Natural killer cell treated with Interleukin-12 subunit alpha and Interleukin-12 subunit beta and Interleukin-15 and Interleukin-18, amount 100 ng/mL, for 72 hours (primary cell): ENCODE results near the gene F12. TPM values are rescaled to one million over a fixed set of nuclear protein-coding genes. Genes with fewer than 3 reads are reported as not detected.
A peak's percentile ranks its signal among the peaks of the same experiment; 100 is the strongest.

Experiments used
- ATAC-seq, 2 donors: fragments of 150-1000 bp; cut with Tn5 transposase in 1 of 2; sonication (Bioruptor Pico), chemical (Tn5 transposase) in 1 of 2; 2 replicates each; pipeline ENCODE4 v1.10.0; 2021
- DNase-seq: peaks from one replicate; pipeline ENCODE4 v3.0.0; 2022; ENCODE audit warnings: low spot score
- H3K27ac Mint-ChIP-seq, 2 donors: 1 replicate in 1 of 2; 2 replicates in 1 of 2; pipeline ENCODE4 v1.8.0; 2022; ENCODE audit warnings: mixed read lengths in 2 of 2, mild to moderate bottlenecking in 1 of 2, moderate library complexity in 1 of 2
- H3K27me3 Mint-ChIP-seq, 2 donors: 1 replicate in 1 of 2; 2 replicates in 1 of 2; pipeline ENCODE4 v1.8.0; 2022; ENCODE audit warnings: mixed read lengths in 2 of 2
- H3K36me3 Mint-ChIP-seq: one replicate; pipeline ENCODE4 v1.8.0; 2022; ENCODE audit warnings: mixed read lengths
- H3K4me1 Mint-ChIP-seq, 2 donors: 1 replicate in 1 of 2; 2 replicates in 1 of 2; pipeline ENCODE4 v1.8.0; 2022; ENCODE audit warnings: low read depth in 2 of 2, mixed read lengths in 2 of 2, mild to moderate bottlenecking in 1 of 2
- H3K4me3 Mint-ChIP-seq: one replicate; pipeline ENCODE4 v1.8.0; 2022; ENCODE audit warnings: mixed read lengths
- H3K9me3 Mint-ChIP-seq: 2 replicates; pipeline ENCODE4 v1.8.0; 2022; ENCODE audit warnings: mixed read lengths
- total RNA-seq, 2 donors: library from RNA; stranded (reverse); gene quantifications; one replicate each; pipeline ENCODE4 v1.2.3, GENCODE V29; 2022

The F12 gene
- total RNA-seq, 2 donors from 2014 or later, result 0.45 TPM; not detected in 1

DNA sequence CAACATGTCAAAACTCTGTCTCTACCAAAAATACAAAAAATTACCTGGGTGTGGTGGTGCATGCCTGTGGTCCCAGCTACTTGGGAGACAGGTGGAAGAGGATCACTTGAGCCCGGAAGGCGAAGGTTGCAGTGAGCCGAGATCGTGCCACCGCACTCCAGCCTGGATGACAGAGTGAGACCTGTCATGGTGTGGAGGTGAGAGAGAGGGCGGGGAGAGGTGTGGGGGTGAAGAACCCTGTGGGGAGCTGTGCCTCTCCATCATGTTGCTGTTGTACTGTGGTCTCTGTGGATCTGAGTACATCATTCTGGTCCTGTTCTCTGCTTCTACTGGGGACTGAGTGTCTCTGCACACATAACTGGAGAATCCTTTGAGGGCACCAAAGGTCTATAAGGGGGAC is 36.5 kb downstream of the F12 start:
- no peak overlapping the region for H3K4me3 Mint-ChIP-seq
- peaks cover 6% of the 10 kb centered on the region for H3K36me3 Mint-ChIP-seq
- H3K9me3 Mint-ChIP-seq, result no peaks in the 10 kb centered on the region
- ATAC-seq, result peak in 1 of 2 donors; percentile 35
- no peak for DNase-seq
- no peaks in the 10 kb centered on the region for H3K27me3 Mint-ChIP-seq
- H3K4me1 Mint-ChIP-seq, result peaks cover 18 to 25% of the 10 kb centered on the region in 2 donors
- peak overlapping the region; percentile 53 to 78 for H3K27ac Mint-ChIP-seq

DNA sequence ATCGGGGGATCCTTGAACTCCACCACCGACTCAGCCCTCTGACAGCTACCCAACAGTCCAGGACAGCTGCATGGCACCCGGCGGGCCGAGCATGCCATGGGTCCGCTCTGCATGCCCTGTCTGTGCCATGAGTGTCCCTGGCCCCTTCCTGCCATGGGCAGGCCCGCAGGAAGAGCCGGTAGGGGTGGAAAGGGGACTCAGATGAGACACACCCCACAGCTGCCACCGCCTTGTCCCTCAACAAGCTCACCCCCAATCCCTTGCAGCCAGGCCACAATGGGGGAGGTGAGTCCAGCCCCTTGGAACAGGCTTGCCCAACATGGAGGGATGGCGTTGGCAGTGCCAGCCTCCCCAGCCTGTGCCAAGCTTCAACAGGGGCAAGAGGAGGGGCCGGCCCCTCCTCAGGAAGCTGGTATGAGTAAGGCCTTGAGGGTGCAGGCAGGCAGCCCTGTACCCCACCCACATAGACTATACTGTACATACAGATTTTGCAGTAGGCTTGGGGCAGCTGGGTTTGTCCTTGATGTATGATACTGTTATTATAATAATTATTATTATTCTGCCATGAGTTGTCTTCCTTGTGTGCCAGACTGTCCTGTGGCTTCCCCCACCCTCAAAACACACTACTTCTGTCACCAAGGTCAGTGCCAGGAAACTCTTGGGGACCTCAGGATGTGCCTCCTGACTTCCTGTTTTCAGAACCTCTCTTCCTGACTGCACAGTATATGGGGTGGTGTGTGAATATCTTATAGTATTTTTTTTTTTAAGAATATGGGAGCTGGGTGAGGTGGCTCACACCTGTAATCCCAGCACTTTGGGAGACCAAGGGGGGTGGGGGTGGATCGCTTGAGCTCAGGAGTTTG is 37.1 kb downstream of the F12 start:
- H3K27me3 Mint-ChIP-seq, result no peaks in the 10 kb centered on the region
- DNase-seq (no peak), ATAC-seq (peak in 1 of 2 donors; percentile 71)
- peak overlapping the region; percentile 24 for H3K4me3 Mint-ChIP-seq
- H3K36me3 Mint-ChIP-seq, result peaks cover 6% of the 10 kb centered on the region
- H3K27ac Mint-ChIP-seq, result peak overlapping the region; percentile 53 to 78
- no peaks in the 10 kb centered on the region for H3K9me3 Mint-ChIP-seq
- peaks cover 18 to 25% of the 10 kb centered on the region in 2 donors for H3K4me1 Mint-ChIP-seq

- peak overlapping the region in 1 of 2 donors; percentile 53 for H3K27ac Mint-ChIP-seq
- peaks cover 18 to 25% of the 10 kb centered on the region in 2 donors for H3K4me1 Mint-ChIP-seq
- H3K9me3 Mint-ChIP-seq, result no peaks in the 10 kb centered on the region
- no peak for DNase-seq
- H3K27me3 Mint-ChIP-seq, result no peaks in the 10 kb centered on the region
- peaks cover 6% of the 10 kb centered on the region for H3K36me3 Mint-ChIP-seq
- no peak for ATAC-seq
- no peak overlapping the region for H3K4me3 Mint-ChIP-seq
Measured at GRCh38 chr5:177371120-177372033, 38.0 kb downstream of the F12 start.

DNA sequence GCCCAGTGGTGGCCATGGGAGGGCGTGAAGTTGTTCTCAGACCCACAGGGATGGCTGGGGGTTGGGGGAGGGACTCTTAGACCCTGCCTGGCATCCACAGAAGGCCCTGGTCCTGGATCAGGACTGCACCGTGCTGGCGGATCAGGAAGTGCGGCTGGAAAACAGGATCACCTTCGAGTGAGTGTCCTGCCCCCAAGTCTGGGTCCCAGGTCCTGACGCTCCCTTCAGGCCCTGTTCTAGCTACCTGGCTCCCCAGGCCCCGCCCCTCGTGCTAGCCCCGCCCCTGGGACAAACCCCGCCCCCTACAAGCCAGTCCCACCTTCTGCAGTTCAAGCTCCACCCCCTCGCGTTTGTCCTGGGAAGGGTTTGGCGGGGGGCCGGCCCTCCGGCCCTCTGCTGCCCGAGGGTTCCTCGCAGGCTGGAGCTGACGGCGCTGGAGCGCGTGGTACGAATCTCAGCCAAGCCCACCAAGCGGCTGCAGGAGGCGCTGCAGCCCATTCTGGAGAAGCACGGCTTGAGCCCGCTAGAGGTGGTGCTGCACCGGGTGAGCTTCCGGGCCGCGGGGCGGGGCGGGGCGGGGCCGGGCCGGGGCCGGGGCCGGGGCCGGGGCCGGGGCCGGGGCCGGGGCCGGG is 38.8 kb downstream of the F12 start:
- Mint-ChIP-seq H3K27me3 (no peaks in the 10 kb centered on the region), H3K27ac (no peak overlapping the region), H3K4me3 (no peak overlapping the region), H3K36me3 (peaks cover 6% of the 10 kb centered on the region), H3K9me3 (no peaks in the 10 kb centered on the region), H3K4me1 (peaks cover 20 to 27% of the 10 kb centered on the region in 2 donors)
- peak in 1 of 2 donors; percentile 91 for ATAC-seq
- peak; percentile 71 for DNase-seq

- DNase-seq (no peak), ATAC-seq (no peak)
- peaks cover 6% of the 10 kb centered on the region for H3K36me3 Mint-ChIP-seq
- H3K9me3 Mint-ChIP-seq, result no peaks in the 10 kb centered on the region
- peak overlapping the region; percentile 62 to 76 for H3K27ac Mint-ChIP-seq
- H3K27me3 Mint-ChIP-seq, result no peaks in the 10 kb centered on the region
- H3K4me1 Mint-ChIP-seq, result peaks cover 22 to 33% of the 10 kb centered on the region in 2 donors
- H3K4me3 Mint-ChIP-seq, result no peak overlapping the region
Measured at GRCh38 chr5:177369645-177370440, 39.5 kb downstream of the F12 start.

GRCh38 chr5:177368869-177369644 is 40.3 kb downstream of the F12 start:
- H3K27ac Mint-ChIP-seq, result peak overlapping the region; percentile 62 to 76
- ATAC-seq, result no peak
- H3K27me3 Mint-ChIP-seq, result no peaks in the 10 kb centered on the region
- no peaks in the 10 kb centered on the region for H3K9me3 Mint-ChIP-seq
- DNase-seq, result no peak
- H3K4me3 Mint-ChIP-seq, result no peak overlapping the region
- peaks cover 30 to 40% of the 10 kb centered on the region in 2 donors for H3K4me1 Mint-ChIP-seq
- H3K36me3 Mint-ChIP-seq, result peaks cover 6% of the 10 kb centered on the region

DNA sequence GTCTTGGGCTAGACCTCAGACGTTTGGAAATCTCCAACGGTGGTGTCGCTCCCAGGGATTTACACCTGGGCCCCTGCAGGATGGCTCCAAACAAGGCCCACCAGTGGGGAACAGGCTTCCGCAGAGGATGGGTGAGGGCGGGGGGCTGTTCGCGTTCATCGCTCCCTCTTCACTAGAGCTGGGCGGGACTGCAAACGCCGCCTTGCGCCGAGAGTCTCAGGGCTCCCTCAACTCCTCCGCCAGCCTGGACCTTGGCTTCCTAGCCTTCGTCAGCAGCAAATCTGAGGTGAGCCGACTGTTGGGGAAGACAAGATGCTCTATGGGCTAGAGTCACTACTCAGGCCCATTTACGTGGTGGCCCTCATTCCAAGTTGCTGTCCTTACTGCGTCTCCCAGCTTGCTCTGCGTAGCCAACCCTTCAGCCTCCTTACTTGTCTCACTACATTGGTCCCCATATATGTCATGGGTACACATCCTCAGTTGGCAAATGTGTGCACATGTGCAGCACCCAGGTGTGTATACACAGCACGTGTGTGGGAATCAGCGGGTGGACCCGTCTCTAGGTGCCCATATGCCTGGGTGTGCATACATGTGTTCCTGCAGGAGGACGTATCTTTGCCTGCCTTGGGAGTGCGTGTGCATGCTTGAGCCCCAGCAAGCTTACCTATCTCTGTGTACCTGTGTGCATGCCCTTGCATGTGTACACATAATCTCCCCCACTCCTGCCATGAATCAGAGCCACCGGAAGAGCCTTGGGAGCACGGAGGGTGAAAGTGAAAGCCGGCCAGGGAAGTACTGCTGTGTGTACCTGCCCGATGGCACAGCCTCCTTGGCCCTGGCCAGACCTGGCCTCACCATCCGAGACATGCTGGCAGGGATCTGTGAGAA is 41.1 kb downstream of the F12 start:
- no peak for ATAC-seq
- DNase-seq, result no peak
- H3K27me3 Mint-ChIP-seq, result no peaks in the 10 kb centered on the region
- H3K9me3 Mint-ChIP-seq, result no peaks in the 10 kb centered on the region
- H3K27ac Mint-ChIP-seq, result peak overlapping the region in 1 of 2 donors; percentile 76
- H3K36me3 Mint-ChIP-seq, result peaks cover 6% of the 10 kb centered on the region
- peaks cover 38 to 42% of the 10 kb centered on the region in 2 donors for H3K4me1 Mint-ChIP-seq
- H3K4me3 Mint-ChIP-seq, result no peak overlapping the region

GRCh38 chr5:177367323-177367848 is 42.0 kb downstream of the F12 start:
- Mint-ChIP-seq H3K27me3 (no peaks in the 10 kb centered on the region), H3K27ac (no peak overlapping the region), H3K36me3 (peaks cover 6% of the 10 kb centered on the region), H3K4me3 (no peak overlapping the region), H3K9me3 (no peaks in the 10 kb centered on the region), H3K4me1 (peaks cover 38 to 44% of the 10 kb centered on the region in 2 donors)
- no peak for DNase-seq
- ATAC-seq, result no peak

DNA sequence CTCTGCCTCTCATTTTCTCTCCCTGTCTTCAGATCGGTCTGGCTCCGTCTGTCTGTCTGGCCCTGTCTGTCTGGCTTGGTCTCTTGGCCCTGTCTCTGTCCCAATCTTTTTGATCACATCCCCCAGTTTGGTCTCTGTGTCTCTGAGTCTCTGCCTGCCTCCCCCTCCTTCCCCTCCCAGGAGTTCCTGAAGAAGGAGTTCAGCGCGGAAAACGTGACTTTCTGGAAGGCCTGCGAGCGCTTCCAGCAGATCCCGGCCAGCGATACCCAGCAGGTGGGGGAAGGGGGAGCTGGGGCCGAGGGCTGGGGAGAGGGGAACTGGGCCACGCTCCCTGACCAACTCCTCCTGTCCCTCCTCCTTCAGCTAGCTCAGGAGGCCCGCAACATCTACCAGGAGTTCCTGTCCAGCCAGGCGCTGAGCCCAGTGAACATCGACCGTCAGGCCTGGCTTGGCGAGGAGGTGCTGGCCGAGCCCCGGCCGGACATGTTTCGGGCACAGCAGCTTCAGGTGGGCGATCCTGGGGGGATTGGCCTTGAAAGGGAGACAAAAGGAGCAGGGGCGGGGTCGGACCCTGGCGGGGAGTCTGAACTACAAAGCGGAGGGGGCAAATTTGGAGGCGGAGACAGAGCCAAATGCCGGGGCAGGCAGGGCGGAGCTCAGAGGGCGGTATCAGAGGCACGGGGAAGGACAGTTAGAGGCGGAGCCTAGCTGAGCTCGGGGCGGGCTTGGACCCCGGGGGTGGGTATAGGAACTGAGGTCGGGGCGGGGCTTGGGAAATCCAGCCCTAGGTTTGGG is 42.6 kb downstream of the F12 start:
- H3K4me3 Mint-ChIP-seq, result no peak overlapping the region
- ATAC-seq (no peak), DNase-seq (no peak)
- H3K36me3 Mint-ChIP-seq, result peaks cover 6% of the 10 kb centered on the region
- peaks cover 42 to 50% of the 10 kb centered on the region in 2 donors for H3K4me1 Mint-ChIP-seq
- no peaks in the 10 kb centered on the region for H3K9me3 Mint-ChIP-seq
- H3K27ac Mint-ChIP-seq, result no peak overlapping the region
- H3K27me3 Mint-ChIP-seq, result no peaks in the 10 kb centered on the region

DNA sequence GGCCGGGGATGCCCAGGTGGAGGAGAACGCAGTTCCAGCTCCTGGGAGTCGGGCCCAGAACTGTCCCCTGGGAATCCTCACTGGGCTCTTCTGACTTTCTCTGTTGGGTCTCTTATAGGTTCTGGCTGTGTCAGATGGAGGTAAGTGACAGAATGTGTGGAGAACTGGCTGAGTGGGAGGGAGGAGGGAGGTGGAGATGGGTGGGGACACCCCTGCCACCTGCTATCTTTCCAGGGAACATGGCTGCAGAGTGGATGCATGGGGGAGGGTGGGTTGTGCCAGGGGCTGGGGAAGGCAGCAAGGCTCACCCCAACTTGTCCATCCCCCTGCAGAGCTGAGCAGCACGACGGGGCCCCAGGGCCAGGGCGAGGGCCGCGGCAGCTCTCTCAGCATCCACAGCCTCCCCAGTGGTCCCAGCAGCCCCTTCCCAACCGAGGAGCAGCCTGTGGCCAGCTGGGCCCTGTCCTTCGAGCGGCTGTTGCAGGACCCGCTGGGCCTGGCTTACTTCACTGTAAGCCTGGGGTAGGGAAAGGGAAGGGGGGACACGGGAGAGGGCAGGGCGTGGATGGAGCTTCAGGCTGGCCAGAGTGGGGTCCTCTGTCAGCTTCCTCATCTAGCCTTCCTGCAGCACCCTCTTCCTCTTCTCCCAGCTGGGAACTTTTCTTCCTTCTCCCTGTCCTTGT is 43.4 kb downstream of the F12 start:
- Mint-ChIP-seq H3K4me1 (peaks cover 44 to 48% of the 10 kb centered on the region in 2 donors), H3K9me3 (no peaks in the 10 kb centered on the region), H3K27me3 (no peaks in the 10 kb centered on the region), H3K4me3 (no peak overlapping the region), H3K36me3 (peaks cover 6% of the 10 kb centered on the region), H3K27ac (no peak overlapping the region)
- ATAC-seq (no peak), DNase-seq (no peak)
